ENCODE results near the gene SFMBT2.
"Not testable (repeated sequence)": the region's sequence is repeated elsewhere in the genome, so short reads cannot be mapped to it uniquely, and the experiment has no call there.

SFMBT2 gene

DNA sequence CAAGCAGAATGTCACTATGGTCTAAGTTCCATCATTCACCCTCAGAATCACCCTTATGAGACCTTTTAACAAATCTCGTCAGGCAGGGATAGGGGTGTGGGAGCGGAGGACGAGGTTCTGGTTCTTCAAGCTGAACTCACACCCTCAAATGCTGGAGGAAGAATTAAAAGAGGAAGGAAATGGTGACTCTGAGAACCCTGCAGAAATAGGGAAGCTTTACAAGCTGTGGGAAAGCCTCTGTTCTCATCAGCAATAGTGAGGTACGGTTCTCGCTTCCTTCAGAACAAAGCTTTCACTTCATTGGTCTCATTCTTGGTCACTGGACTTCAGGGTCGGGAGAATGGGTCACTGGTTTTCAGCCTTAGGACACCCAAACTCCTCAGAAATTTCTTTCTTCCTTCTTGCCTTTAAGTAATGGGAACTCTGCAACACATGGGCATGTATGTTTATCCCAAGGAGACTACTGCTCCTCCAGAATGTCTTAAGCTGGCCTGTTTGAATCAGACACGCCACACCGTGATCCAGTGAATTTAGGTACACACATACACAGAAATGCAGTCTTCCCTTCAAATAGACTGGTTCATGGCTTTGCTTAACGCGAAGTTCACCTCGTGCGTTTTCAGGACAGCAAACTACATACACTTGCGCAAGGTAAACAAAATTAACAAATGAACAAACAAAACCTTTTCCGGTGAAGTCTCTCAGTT, 226.0 kb downstream of the SFMBT2 start:
- DNase-seq (ENCODE audit: low spot score) = peak; percentile 82

DNA sequence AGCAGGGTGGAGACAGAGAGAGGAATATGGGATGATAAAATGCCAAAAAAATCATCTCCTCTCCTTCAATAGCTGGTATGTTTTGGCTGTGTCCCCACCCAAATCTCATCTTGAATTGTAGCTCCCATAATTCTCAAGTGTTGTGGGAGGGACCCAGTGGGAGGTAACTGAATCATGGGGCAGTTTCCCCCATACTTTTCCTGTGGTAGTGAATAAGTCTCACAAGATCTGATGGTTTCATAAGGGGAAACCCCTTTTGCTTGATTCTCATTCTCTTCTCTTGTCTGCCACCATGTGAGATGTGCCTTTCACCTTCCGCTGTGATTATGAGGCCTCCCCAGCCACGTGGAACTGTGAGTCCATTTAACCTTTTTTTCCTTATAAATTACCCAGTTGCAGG, 226.7 kb downstream of the SFMBT2 start:
- not testable (repeated sequence) for DNase-seq (ENCODE audit: low spot score)

DNA sequence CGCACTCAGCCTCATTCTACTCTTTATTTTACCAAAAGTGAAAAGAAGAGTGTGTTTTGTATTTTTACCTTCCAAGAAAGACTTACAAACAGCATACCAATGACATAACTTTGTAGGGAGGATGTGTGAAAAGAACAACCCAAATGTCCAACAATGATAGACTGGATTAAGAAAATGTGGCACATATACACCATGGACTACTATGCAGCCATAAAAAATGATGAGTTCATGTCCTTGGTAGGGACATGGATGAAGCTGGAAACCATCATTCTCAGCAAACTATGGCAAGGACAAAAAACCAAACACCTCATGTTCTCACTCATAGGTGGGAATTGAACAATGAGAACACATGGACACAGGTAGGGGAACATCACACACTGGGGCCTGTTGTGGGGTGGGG, 228.5 kb downstream of the SFMBT2 start:
- DNase-seq (ENCODE audit: low spot score) = not testable (repeated sequence)

DNA sequence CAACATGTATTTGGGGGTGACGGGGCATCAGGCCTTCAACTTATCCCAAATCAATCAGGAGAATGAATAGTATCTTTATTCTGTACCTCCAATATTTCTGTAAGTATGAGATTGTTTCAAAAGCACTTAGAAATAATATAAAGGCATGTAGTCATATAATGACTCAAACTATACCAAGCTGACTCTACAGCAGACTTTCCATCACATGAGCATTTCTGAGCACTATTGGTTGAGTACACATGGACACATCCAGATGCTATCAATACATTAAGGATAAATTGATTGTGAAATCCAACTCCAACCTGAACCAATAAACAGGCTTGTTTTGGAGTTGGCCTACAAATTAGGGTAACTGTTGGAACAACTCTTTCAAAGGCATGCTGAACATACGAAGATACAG, 229.4 kb downstream of the SFMBT2 start:
- no peak for DNase-seq (ENCODE audit: low spot score)

DNA sequence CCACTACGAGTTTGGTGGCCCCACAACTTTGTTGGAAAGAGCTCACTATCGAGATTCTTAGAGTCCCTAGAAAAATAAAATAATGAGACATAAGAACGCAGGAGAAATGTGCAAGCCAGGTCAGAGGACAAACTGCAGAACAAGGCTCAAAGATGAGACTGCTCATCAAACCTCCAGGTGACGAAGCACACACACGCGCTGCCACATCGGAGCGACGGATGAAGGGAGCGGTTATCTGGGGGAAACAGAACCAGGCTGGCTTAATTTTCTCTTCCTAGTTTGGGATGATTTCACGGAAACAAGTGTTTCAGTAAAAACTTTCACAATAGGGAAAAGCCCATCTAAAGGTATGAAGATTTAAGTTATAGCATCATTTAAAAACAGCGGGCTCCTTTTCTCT, 231.3 kb downstream of the SFMBT2 start:
- DNase-seq (ENCODE audit: low spot score) = no peak

DNA sequence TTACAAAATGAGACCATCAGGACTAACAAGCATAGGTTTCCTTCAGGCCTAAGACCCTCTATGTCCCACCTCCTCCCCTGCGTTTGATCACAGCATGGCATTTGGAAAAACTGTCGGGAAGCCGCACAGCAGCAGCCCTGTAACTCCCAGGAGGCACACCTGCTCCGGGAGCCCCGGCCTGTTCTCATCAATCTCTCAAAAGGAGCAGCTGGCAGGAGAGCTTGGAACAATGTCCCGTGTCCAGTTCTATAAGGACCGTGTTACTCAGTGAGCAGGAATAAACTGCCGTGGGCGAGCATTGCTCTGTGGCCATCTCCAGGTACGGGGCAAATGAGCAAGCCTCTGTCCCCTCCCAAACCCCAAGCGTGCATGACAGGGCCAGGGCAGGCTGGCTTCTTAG, 236.9 kb downstream of the SFMBT2 start:
- no peak for DNase-seq (ENCODE audit: low spot score)

DNA sequence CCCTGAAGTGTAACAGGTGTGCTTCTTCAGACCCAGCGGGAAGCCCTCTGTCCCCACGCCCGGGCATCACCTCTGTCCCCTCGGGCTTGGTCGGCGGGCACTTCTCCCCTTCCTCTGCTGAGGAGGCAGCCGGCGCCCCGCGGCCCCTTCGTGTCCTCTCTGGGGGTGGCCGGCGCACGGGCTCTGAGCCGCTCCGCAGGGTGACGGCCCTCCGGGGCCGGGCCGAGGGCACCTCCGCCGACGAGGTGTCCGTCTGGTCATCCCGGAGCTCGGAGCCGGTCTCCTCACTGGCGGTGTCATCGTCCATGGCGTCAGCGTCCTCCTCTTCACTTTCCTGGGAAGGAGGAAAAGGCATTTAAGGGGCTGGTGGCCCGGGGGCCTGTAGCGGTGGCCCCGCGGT, 239.0 kb downstream of the SFMBT2 start:
- no peak for DNase-seq (ENCODE audit: low spot score)

DNA sequence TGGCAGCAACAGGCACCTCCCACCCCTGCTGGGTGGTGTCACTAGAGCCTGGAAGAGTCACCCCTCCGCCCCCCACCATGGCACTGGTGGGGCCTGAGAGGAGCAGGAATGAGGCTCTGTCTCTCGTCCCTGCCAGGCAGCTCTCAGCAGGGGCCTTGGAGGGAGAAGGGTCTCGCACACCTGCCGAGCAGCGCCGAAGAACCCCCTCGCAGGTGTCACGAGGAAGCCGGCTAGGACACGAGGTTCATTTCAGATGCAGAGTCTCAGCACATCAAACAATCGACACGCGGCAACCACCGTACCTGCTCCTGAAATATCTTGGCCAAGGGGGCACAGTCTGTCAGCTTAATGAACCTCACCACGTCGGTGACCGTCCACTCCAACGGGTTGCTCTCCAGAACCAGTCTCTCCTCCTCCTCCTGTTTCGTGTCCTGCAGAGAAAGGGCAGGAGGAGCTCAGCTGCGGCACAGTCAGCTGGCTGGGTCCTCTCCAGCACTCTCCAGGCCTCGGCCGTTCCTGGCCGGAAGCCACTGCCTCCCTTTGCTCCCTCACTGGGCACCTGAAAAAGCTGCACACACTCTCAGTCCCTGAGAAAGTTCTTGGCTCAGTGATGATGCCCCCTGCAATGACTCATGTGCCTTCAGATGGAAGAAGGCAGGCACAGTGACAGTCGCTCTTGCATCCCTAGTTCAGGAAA, 240.1 kb downstream of the SFMBT2 start:
- peak; percentile 57 for DNase-seq (ENCODE audit: low spot score)

DNA sequence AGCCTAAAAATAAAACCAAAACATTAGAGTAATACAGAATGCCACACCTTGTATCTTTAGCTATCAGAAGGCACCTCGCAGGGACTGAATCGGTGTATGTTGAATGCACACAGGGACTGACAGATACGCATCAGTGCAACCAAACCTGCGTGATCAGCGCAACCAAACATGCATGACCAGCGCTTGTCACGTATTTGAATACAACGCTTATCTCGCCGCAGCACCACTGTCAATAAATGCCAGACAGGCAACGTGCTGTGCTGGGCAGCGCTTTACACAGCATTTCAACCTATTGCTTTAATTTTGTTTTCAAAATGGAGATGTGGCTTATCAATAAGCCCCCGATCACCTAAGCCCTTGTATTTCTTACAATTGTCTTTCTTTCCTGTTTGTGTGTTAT, 242.4 kb downstream of the SFMBT2 start:
- DNase-seq (ENCODE audit: low spot score) = no peak

DNA sequence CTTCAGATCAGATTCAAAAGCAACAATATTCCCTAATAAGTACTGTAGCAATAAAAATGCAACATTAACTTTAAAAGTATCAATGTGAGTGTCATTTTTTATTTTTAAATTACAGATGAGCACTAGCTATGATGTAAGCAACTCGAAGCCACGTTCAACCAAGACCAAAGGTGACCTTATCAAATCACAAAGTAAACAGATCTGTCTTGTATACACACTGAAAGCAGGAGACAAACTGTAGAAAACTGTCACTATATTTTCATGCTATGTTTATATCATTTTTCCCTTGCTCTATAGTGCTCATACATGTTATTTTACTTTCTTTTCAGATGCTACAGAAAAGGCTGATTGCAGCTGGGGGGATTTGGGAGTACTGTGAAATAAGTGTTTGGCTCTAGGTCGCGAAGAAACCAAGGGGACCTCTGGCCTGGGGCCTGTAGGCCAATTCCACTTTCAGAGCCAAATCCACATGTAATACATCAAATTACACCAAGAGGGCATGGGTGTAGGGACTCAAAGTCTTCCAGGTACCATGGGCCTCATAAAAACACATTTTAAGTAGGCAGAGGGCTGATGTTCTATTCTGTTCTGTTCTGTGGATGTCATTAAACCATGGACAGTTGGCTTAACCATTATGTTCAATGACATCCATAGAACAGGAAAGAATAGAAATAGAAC, 245.2 kb downstream of the SFMBT2 start:
- no peak for DNase-seq (ENCODE audit: low spot score)

DNA sequence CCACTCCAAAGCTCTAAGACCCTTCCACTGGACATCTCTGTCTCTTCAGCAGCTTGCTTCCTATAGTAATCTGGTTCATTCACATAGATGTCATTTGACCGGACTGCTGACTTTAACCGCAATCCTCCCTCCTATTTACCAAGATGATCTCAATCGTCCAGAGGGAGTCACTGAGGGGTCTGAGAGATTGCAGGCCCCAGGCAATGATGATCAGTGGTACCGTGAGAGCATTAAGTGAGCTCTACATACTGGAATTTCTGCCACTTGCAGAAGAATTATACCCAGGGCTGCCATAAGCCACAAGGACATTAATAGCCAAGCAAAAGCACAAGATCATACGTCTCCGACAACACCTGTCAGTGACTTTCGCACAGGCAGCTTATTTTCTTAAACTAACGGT, 245.9 kb downstream of the SFMBT2 start:
- DNase-seq (ENCODE audit: low spot score) = no peak

DNA sequence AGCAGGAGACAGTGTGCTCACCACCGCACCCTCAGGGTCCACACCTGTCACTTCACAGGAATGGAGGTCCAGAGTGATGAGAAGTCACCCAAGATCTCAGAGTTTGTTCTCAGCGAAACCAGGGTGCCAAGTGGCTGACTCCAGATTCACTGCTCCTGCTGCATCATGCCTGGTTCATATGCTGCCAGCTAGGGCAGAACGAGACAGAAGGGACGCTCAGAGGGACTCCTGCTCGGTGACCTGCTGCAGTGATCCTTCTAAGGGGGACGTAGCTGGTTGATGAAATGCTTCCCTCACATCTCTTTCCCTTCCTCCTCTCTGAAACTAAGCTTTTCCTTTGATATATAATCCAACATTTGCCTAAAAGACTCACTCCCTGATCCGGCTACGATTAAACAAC, 248.5 kb downstream of the SFMBT2 start:
- DNase-seq (ENCODE audit: low spot score) = no peak

DNA sequence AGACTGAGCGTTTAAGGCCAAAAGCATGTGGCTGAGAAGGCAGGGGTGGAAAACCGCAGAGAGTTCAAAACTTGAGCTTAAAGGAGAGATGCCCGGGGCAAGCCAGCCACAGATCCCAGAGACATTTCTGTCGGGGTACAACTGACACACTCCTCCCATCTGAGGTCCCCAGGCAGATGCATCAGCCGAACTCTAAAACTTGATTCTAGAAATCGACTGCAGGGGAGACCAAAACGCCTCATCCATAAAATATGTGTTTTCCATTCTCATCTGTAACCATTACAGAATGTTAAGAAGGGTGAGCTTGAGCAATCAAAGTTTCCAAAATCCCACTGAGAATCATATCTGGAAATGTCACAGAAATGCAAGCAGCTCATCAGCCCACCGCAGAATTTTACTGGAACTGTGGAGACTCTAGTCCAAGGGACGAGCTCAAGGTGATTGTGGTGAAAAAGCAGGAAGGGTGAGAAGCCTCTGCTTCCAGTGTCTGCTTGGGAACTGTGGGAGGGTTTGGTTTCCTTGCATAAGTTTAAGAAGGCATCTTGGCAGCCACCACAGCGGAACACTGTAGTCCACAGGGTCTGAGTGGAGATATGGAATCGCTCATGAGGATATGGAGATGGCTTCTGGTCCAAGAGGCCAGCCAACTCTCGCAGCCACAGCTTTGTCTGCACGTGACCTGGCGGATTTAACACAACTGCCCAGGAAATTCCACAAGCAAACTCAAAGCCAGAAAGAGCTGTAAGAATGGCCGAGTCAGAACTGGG, 249.2 kb downstream of the SFMBT2 start:
- DNase-seq (ENCODE audit: low spot score) = no peak

DNA sequence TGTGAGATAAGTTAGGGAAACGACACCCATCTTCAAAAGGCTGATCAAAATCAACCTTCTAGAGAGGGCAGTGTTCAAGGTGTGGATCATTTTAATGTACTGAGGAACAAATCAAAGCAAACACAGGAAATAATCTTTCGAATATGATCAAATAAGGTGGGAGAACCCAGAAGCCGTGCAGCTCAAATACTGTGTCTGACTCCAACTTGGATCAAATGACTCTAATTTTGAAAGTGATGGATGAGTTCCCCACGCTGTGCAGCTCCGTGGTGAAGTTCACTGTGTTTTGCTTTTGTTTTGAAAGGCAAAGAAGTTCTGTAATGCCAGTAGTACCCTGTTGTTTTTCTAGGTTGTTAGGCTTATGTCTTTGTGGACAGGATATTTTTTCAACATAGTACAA, 250.9 kb downstream of the SFMBT2 start:
- no peak for DNase-seq (ENCODE audit: low spot score)

DNA sequence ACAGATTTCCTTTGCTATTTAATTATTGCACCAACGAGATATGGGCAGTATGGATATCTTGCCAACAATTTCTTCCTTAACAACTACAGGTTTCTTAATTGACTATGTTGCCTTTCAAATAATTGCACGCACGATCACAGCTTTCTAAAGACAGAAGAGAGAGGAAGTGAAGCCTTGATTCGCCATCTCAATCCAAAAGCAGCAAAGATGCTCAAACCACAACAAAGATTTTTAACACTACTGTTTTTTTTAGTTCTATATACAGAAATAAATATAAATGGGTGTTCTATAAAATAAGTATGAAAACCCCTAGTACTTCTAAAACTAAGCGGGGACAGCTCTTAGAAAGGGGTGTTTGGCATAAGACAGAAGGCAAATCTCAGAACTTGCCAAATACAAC, 251.3 kb downstream of the SFMBT2 start:
- DNase-seq (ENCODE audit: low spot score) = no peak

DNA sequence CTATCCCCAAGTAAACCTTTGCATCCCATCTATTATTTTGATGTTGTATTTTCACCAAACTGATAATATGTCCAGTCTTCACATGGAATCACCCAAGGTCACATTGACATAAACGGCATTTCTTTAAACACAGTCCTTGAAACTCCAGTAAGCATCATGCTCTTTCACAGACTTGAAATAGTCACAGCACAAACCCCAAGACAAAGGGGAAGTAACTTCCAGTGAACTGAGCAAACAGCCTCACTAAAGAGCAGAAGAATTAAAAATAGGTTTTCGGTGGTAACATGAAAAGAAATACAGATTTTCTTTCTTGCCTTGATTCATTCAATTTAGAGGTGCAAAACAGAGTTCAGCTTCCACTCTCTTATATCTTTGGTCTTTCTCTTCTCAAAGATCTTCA, 253.7 kb downstream of the SFMBT2 start:
- peak; percentile 47 for DNase-seq (ENCODE audit: low spot score)

DNA sequence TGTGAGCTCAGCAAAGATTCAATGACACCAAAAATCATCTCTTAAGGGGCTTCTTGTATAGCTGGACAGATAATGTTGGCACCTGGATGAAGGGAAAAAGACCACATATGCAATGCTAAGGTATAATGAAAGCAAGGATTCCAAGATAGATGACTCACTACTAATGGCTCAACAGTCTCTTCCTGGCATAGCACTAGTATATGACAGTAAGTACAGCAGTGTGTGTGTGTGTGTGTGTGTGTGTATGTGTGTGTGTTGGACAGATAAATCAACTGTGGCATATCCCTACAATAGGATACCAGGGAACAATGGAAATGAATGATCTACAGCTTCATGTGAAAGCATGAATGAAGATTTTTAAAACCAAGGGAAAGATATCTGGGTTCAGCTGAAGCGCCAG, 257.1 kb downstream of the SFMBT2 start:
- no peak for DNase-seq (ENCODE audit: low spot score)

DNA sequence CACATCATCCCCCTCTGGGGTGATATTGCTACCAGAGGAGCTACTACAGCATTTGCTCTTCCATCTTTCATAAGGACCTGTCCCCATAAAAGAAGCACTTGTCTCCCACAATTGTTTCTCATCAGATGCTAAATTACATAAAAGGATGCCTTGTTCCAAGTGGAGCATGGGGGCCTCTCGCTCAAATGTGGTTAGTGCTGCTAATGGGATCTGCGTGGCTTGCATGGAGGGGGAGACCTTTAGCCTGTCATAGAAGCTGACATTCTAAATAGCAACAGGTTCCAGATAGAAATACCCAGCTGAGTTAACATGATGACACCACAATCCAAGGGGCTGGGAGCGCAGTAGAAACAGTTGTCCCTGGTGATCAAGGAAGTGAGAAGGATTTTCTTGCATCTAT, 257.9 kb downstream of the SFMBT2 start:
- peak; percentile 57 for DNase-seq (ENCODE audit: low spot score)

DNA sequence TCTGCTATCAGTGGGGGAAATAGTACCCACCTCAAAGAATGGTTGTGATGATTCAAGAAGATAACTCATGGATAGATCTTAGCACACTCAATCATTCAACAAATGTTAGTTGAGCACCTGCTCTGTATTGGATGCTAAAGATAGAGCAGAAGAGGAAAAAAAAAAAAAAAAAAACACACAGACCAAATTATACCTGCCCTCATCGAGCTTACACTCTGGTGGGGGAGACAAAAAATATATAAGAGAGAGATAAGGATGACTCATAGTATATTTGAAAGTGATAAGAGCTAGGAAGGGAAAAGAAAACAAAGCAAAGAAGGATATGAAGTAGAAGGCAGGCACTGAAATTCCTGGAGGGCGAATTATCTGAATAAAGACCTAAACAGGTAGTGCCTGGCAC, 258.5 kb downstream of the SFMBT2 start:
- no peak for DNase-seq (ENCODE audit: low spot score)

DNA sequence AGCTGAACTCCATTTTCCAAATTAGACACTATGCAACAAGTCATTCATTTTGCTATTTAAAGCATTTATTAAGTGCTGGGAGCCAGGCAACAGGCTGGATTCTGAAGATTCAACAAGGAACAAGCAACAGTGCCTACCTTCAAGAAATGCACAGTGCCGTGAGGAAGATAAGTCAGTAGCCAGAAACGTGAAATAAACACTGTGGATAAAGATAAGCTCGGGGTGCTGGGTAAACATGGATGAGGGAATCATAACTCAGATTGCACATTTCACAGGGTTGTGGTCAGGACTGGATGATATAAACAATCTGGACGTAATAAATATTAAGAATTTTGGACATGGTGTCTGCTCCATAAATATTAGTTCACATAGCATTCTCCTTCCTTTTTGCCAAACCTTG, 259.3 kb downstream of the SFMBT2 start:
- DNase-seq (ENCODE audit: low spot score) = no peak

DNA sequence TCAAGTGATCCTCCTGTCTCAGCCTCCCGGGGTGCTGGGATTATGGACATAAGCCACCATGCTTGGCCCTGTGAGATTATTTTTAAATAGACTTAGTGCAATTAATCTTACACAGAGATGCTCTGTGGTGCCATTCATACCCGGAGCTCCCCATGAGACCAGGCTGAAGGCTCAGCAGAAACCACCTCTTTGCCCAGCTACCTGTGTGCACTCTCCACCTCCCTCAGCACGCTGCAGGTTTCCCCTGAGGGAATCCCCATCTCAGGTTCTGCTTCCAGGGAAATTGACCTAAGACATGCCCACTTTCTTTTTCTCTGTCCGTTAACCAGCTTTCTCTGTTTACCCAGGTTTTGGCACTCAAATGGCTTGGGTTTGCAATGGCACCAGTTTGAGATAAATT, 260.5 kb downstream of the SFMBT2 start:
- no peak for DNase-seq (ENCODE audit: low spot score)

DNA sequence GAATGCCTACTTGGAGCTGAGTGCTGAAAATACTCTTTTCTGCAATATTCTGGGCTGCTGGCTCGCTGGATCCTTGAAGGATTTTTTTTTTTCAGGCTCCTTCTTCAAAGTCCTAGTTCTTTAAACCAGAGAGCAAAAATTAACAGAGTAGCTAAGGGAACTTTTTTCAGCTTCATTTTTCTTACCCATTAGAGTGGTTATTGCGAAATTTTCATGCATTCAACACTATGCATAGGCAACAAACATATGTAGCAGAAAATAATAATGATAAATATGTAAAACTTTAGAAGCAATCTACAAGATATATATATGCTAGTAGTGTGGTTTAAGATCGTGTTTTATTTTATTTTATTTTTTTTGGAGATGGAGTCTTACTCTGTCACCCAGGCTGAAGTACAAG, 264.6 kb downstream of the SFMBT2 start:
- no peak for DNase-seq (ENCODE audit: low spot score)

DNA sequence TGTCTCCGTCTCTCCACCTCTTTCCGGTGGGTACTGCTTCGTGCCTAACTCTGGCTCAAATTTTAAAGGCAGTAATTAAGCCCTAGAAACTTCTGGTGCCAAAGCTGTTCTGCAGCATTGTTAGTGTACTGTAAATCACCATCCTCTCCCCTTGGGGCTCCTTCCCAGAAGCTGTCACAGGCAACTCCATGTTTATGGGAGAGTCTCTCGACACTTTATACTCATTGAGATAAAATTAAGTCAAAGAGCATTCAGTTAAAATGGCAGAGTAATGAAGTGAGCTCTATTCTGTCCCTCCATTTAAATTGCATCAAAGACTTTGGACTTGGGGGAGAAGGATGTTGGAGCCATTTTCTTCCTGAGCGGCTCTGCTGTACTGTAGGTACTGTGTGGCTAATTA, 274.8 kb downstream of the SFMBT2 start:
- DNase-seq (ENCODE audit: low spot score) = no peak

All from pons (tissue), 1 donor.